GM13976 (cell line): Measurements from ENCODE around the gene ACSL6.

ENCODE experiments used
- DNase-seq: peaks from one replicate; pipeline ENCODE4 v3.0.0; 2012; ENCODE audit warnings: low spot score
- in situ Hi-C: fragments of 300-500 bp; cut with MboI; formaldehyde crosslinking; loops from one replicate; pipeline ENCODE4 v1.12.0; 2022; ENCODE audit warnings: low sequenced_read_pairs, mixed read lengths, inconsistent platforms; ENCODE audit not compliant: unreplicated experiment
- TF ChIP-seq, protein P1 (sequence below): IDR thresholded peaks from 2 replicates; pipeline ENCODE4 v1.5.1; 2012; ENCODE audit warnings: borderline replicate concordance, mild to moderate bottlenecking; ENCODE audit not compliant: insufficient read depth; ENCODE audit errors: extremely low read depth, missing control alignments, control extremely low read depth

ACSL6 gene, protein sequence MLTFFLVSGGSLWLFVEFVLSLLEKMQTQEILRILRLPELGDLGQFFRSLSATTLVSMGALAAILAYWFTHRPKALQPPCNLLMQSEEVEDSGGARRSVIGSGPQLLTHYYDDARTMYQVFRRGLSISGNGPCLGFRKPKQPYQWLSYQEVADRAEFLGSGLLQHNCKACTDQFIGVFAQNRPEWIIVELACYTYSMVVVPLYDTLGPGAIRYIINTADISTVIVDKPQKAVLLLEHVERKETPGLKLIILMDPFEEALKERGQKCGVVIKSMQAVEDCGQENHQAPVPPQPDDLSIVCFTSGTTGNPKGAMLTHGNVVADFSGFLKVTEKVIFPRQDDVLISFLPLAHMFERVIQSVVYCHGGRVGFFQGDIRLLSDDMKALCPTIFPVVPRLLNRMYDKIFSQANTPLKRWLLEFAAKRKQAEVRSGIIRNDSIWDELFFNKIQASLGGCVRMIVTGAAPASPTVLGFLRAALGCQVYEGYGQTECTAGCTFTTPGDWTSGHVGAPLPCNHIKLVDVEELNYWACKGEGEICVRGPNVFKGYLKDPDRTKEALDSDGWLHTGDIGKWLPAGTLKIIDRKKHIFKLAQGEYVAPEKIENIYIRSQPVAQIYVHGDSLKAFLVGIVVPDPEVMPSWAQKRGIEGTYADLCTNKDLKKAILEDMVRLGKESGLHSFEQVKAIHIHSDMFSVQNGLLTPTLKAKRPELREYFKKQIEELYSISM

DNA sequence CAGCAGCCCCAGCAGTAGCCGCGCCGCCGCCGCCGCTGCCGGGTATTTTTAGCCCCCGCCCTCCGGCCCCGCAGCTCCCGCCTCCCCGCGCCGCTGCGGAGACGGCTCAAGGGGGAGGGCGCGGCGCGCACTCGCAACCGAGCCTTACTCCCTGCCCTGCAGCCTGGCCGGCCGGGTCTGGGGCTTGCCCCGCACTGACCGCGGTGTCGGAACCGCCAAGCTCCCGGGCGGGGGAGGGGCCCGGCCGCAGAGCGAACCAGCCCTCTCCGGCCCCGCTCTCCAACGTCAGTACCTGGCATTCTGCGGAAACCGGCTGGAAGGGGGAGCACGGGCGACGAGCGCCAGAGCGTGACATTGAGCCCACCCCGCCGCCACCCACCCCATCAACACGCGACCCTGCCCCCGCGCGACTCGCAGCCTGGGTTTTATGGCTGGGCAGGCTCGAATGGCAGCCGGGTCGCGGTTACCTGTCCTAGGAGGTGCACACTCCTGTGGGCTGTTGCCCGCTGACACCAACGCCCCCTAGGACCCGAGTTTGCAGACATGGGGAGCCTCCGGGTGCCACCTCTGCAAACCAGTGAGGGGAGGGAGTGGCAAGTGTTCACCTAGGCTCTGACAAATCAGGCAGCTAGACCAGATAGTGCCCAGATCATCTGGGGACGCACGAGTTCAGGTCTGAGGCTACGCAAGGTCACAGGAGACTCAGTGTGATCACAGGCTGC lies at the start of gene ACSL6:
TSS of gene ACSL6 (minus strand) at position 37 of the 722 bp plus-strand sequence. CDS start 105 bp downstream, outside the sequence.
- in situ Hi-C loops = loop anchor here (25.0 kb wide), 1 partner anchor 574 kb away; no protein-coding TSS in a partner anchor
- TF ChIP-seq, protein P1, sequence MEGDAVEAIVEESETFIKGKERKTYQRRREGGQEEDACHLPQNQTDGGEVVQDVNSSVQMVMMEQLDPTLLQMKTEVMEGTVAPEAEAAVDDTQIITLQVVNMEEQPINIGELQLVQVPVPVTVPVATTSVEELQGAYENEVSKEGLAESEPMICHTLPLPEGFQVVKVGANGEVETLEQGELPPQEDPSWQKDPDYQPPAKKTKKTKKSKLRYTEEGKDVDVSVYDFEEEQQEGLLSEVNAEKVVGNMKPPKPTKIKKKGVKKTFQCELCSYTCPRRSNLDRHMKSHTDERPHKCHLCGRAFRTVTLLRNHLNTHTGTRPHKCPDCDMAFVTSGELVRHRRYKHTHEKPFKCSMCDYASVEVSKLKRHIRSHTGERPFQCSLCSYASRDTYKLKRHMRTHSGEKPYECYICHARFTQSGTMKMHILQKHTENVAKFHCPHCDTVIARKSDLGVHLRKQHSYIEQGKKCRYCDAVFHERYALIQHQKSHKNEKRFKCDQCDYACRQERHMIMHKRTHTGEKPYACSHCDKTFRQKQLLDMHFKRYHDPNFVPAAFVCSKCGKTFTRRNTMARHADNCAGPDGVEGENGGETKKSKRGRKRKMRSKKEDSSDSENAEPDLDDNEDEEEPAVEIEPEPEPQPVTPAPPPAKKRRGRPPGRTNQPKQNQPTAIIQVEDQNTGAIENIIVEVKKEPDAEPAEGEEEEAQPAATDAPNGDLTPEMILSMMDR = no peak
- DNase-seq = no peak

DNA sequence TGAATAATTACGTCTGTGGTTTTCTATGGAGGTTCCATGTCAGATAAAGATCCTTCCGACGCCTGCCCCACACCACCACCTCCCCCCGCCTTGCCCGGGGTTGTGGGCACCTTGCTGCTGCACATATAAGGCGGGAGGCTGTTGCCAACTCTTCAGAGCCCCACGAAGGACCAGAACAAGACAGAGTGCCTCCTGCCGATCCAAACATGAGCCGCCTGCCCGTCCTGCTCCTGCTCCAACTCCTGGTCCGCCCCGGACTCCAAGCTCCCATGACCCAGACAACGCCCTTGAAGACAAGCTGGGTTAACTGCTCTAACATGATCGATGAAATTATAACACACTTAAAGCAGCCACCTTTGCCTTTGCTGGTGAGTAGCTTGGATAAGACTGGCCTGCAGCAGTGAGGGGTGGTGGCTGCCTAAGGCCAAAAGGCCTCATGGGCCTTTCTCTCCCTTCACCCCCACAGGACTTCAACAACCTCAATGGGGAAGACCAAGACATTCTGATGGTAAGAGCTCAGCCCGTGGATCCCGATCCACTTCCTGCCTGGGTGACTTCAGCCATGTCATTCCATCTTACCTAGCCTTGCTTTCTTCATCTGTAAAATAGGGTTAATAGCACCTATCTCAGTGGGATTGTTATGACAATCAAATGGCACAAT lies 49.2 kb upstream of the ACSL6 start, which contains the start of gene IL3:
TSS of gene IL3 (plus strand) at position 155 of the 661 bp plus-strand sequence. CDS start at position 207, 52 bp downstream.
- in situ Hi-C loops = no loop called here
- DNase-seq = peak; percentile 13
- TF ChIP-seq, protein P1 = no peak

DNA sequence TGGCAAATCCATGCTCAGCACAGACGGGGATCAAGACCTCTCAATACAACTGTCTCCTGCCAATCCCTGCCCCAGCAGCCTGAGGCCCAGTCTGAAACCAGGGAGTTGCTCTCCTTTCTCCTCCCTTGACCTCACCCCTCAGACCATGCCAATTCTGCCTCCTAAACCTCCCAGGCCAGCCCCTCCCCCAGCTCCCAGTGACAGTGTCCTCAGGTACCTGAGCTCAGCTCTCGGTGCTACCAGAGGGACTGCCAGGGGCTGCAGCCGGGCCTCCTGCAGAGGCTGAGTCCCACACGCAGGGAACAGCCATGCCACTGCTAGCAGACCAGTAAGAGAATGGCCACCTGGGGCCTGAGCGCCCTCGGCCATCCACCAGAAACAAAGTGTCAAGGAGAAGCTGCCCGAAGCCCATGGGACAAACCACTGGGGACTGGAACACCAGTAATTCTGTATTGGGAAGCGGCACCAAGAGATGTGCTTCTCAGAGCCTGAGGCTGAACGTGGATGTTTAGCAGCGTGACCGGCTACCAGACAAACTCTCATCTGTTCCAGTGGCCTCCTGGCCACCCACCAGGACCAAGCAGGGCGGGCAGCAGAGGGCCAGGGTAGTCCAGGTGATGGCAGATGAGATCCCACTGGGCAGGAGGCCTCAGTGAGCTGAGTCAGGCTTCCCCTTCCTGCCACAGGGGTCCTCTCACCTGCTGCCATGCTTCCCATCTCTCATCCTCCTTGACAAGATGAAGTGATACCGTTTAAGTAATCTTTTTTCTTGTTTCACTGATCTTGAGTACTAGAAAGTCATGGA lies 48.4 kb upstream of the ACSL6 start:
- in situ Hi-C loops = no loop called here
- peak; percentile 23 for DNase-seq

DNA sequence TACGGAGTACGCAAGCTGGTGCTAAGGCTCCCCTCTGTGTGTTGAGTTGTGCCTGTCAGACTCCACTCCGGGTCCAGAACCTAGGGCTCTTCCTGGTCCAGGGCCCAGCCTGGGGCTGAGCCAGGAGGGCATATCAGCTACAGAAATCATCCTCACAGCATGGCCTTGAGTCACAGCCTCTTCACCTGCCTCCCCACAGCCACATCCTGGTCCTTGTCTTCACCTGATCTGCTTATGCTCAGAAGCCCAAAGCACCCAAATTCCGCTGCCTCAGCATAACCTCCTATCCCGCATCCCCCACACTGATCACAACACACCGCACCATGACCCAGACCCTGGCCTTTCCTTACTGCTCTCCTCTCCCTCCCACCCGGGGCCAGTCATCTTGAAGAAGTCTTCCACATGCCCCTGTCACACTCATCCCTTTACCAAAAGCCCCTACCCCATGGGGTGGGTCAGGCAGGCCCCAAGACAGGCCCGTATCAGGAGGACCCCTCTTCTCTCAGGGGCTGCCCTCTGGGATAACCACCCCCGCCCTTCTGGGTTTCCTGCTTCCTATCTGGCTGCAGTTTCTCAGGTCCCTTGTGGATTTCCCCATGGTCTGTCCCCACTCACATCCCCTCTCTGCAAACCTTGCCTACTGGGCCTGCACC lies 47.7 kb upstream of the ACSL6 start:
- TF ChIP-seq, protein P1 = no peak
- DNase-seq = peak; percentile 32
- in situ Hi-C loops = no loop called here

More for the DNA sequence above, 48.4 kb upstream of the ACSL6 start:
- TF ChIP-seq, protein P1 = no peak

DNA sequence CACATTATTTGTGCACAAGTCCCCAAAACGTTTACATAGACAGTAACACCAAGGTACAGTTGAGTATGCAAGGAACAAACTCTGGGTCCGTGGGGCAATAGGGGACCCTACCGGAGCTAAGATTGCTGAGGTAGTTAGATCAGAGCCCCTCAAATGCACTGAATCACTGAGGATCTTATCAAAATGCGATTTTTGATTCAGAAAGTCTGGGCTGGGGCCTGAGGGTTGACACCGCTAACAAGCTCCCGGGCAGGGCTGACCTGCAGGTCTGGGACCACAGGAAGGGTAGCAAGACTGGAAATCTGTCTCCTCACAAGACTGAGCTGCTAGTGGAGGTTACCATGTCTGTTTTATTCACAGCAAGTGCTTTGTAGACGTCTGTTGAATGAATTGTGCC lies 47.2 kb upstream of the ACSL6 start:
- TF ChIP-seq, protein P1 = no peak
- in situ Hi-C loops = no loop called here
- DNase-seq = no peak
